Psoas muscle (tissue), 8 donors: ENCODE measurements around the gene CNTNAP2. TPM values are rescaled to one million over a fixed set of nuclear protein-coding genes. Genes with fewer than 3 reads are reported as not detected.

ENCODE experiments used
- ATAC-seq, 4 donors: fragments of 200-7000 bp; cut with Tn5 transposase; one replicate each; pipeline ENCODE4 v1.9.1; 2020; ENCODE audit warnings: moderate library complexity in 3 of 4, mild to moderate bottlenecking in 2 of 4
- DNase-seq, 2 donors: peaks; one replicate each; pipeline ENCODE4 v3.0.0-alpha.2; 2020
- H3K27ac ChIP-seq: fragments of 200-600 bp; one replicate; pipeline ENCODE4 v1.8.0; 2022
- H3K27me3 ChIP-seq, 3 donors: fragments of 200-600 bp in 1 of 3; one replicate each; pipeline versions ENCODE4 v1.6.1 to v1.8.0; 2013 to 2022; ENCODE audit warnings: low read length in 2 of 3, mild to moderate bottlenecking in 2 of 3, moderate library complexity in 1 of 3; ENCODE audit not compliant: insufficient read depth in 3 of 3
- H3K36me3 ChIP-seq, 2 donors: fragments of 200-600 bp in 1 of 2; one replicate each; pipeline versions ENCODE4 v1.6.1 to v1.8.0; 2013 to 2022; ENCODE audit warnings: low read depth in 1 of 2, mild to moderate bottlenecking in 1 of 2, moderate library complexity in 1 of 2; ENCODE audit not compliant: insufficient read depth in 1 of 2
- H3K4me1 ChIP-seq: fragments of 200-600 bp; one replicate; pipeline ENCODE4 v1.8.0; 2022
- H3K4me3 ChIP-seq: fragments of 200-600 bp; one replicate; pipeline ENCODE4 v1.8.0; 2022; ENCODE audit warnings: mild to moderate bottlenecking
- H3K9me3 ChIP-seq: fragments of 200-600 bp; one replicate; pipeline ENCODE4 v1.8.0; 2022
- WGBS, 3 donors: extraction: QIAGEN DNeasy Blood & Tissue Kit; methylation state at CpG; one replicate each; pipeline versions ENCODE4 v1.1.6 to v1.1.7; 2013; 5-methylcytosine and 5-hydroxymethylcytosine counted together
- intact Hi-C, 2 donors: fragments of 100-400 bp; cut with DNase I; formaldehyde crosslinking; loops; one replicate each; pipeline versions ENCODE4 v1.11.0 to v1.14.2; 2022
- polyA plus RNA-seq, 3 donors: library from polyadenylated mRNA; stranded (reverse); fragments of 200-250 nt; gene quantifications; one replicate each; pipeline ENCODE4 v1.2.3, GENCODE V29; 2013
- total RNA-seq, 4 donors: library from RNA; stranded (reverse); fragmentation: NEBNext Ultra II Directional in 2 of 4; extraction: Animal tissue kit (Norgen Biotek cat#: 25700) in 2 of 4; gene quantifications; one replicate each; pipeline versions ENCODE4 v1.2.1 to v1.2.4, GENCODE V29; 2021 to 2023
- TF ChIP-seq, protein P1 (sequence below): fragments of 200-600 bp; IDR thresholded peaks from one replicate; pipeline ENCODE4 v1.8.0; 2022; ENCODE audit warnings: antibody characterized with exemption
- donor health status: healthy with polysubstance abuse.
- donor health status: DM: no; HTN: no; CAD: no; lungs with moderate emphysema.
- donor health status: Bipolar disorder and iron deficiency.
- donor health status: healthy.
- donor health status: DM: yes; HTN: yes; CAD: no.
- donor health status: DM: no; HTN: no; CAD: no.
- donor health status: DM: no; HTN: no; CAD: no.
- donor health status: DM: yes; HTN: yes; CAD: no.

The CNTNAP2 gene
- total and polyA plus RNA-seq, 7 donors: 0.01 to 0.13 TPM; not detected in 5

DNA sequence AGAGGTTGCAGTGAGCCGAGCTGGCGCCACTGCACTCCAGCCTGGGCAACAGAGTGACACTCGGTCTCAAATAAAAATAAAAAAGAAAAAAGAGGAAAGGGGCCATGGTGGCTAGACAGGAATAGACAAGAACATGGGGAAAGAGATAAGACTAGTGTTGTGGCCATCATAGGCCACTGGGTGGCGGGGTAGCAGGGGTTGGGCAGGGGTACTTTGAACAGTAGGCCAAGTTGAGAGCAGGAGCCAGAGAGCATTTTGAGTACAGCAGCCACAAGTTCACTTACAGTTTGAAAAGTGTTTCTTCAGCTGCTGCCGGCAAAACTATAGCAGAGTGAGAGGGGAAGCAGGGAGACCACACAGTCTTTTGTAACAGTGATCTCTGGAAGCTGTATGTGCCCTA is 656.0 kb downstream of the CNTNAP2 start:
- H3K27me3 ChIP-seq: no peaks in the 10 kb centered on the region
- TF ChIP-seq, protein P1, sequence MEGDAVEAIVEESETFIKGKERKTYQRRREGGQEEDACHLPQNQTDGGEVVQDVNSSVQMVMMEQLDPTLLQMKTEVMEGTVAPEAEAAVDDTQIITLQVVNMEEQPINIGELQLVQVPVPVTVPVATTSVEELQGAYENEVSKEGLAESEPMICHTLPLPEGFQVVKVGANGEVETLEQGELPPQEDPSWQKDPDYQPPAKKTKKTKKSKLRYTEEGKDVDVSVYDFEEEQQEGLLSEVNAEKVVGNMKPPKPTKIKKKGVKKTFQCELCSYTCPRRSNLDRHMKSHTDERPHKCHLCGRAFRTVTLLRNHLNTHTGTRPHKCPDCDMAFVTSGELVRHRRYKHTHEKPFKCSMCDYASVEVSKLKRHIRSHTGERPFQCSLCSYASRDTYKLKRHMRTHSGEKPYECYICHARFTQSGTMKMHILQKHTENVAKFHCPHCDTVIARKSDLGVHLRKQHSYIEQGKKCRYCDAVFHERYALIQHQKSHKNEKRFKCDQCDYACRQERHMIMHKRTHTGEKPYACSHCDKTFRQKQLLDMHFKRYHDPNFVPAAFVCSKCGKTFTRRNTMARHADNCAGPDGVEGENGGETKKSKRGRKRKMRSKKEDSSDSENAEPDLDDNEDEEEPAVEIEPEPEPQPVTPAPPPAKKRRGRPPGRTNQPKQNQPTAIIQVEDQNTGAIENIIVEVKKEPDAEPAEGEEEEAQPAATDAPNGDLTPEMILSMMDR: no peak
- intact Hi-C loops: no loop called here
- no peaks in the 10 kb centered on the region for H3K4me1 ChIP-seq
- H3K36me3 ChIP-seq: no peaks in the 10 kb centered on the region
- no peak overlapping the region for H3K27ac ChIP-seq
- DNase-seq (no peak), ATAC-seq (no peak)
- no peak overlapping the region for H3K4me3 ChIP-seq
- H3K9me3 ChIP-seq: no peaks in the 10 kb centered on the region
- 76 to 78% (median 77%) methylated on average over 5 of the region's 5 CpGs for WGBS, 3 donors

DNA sequence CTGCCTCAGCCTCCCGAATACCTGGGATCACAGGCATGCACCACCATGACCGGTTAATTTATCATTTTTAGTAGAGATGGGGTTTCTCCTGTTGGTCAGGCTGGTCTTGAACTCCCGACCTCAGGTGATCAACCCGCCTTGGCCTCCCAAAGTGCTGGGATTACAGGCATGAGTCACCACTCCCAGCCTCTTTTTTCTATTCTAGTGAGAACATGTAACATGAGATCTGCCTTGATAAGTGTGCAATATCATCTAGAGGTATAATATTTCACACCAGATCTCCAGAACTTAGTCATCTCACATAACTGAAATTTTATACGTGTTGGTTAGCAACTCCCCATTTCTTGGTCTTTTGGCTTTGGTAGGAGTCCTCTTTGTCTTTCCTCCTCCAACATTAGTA is 656.9 kb downstream of the CNTNAP2 start:
- no peak for DNase-seq
- H3K4me3 ChIP-seq: no peak overlapping the region
- H3K9me3 ChIP-seq: no peaks in the 10 kb centered on the region
- intact Hi-C loops: no loop called here
- TF ChIP-seq, protein P1: no peak
- no peaks in the 10 kb centered on the region for H3K27me3 ChIP-seq
- WGBS, 3 donors: 70 to 72% (median 71%) methylated on average over 5 of the region's 5 CpGs
- H3K4me1 ChIP-seq: no peaks in the 10 kb centered on the region
- H3K27ac ChIP-seq: no peak overlapping the region
- H3K36me3 ChIP-seq: no peaks in the 10 kb centered on the region
- ATAC-seq: no peak

DNA sequence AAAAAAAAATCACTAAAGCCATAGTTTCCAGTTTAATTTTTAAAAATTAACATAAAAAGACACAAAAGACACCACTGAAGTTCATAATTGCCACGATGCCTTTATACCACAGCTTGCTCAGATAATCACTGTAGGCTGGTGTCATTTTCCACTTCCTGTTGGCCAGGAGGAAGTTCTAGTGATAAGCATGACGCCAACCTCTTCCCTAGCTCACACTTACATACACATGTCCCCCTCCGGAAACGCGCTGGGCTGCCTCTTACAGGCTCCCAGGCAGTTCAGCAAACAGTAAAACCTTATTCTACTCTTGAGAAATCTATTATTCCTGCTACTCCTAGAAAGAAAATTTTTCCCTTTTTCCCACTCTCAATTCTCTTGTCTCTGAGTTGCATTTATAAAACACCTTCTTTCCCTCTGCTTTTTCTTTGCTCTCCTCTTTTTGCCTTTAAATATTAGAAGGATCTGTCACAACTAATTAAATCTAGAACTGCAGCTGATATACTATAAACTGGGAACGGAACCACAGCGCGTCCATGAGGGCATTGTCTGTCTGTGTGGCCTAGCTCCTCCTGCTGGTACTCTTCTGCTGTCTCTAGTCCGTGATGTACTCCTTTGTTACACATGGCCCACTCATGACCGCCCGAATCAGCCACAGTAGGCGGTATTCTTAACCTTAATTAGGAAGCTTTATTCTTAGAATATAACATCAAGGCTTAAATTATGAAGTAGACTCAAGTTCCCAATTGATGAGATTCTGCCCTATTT is 664.9 kb downstream of the CNTNAP2 start:
- no peak for DNase-seq

DNA sequence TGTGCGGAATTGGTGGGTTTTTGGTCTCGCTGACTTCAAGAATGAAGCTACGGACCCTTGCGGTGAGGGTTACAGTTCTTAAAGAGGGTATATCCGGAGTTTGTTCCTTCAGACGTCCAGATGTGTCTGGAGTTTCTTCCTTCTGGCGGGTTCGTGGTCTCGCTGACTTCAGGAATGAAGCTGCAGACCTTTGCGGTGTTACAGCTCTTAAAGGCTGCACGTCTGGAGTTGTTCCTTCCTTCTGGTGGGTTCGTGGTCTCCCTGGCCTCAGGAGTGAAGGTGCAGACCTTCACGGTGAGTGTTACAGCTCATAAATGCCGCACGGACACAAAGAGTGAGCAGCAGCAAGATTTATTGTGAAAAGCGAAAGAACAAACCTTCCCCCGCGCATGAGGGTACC is 670.7 kb downstream of the CNTNAP2 start:
- H3K4me1 ChIP-seq: no peaks in the 10 kb centered on the region
- no peaks in the 10 kb centered on the region for H3K36me3 ChIP-seq
- no peak overlapping the region for H3K27ac ChIP-seq
- DNase-seq (no peak), ATAC-seq (no peak)
- whole genome bisulfite sequencing, 3 donors: 86 to 89% (median 87%) methylated on average over 18 of the region's 18 CpGs
- TF ChIP-seq, protein P1: no peak
- intact Hi-C loops: no loop called here
- H3K9me3 ChIP-seq: no peaks in the 10 kb centered on the region
- H3K4me3 ChIP-seq: no peak overlapping the region
- no peaks in the 10 kb centered on the region for H3K27me3 ChIP-seq

More for the DNA sequence above, 664.9 kb downstream of the CNTNAP2 start:
- Histone ChIP-seq H3K27ac (no peak overlapping the region), H3K9me3 (no peaks in the 10 kb centered on the region), H3K4me1 (no peaks in the 10 kb centered on the region), H3K36me3 (no peaks in the 10 kb centered on the region), H3K27me3 (no peaks in the 10 kb centered on the region), H3K4me3 (no peak overlapping the region)
- ATAC-seq: no peak
- WGBS, 3 donors: 85 to 88% (median 86%) methylated on average over 12 of the region's 12 CpGs
- intact Hi-C loops: no loop called here
- TF ChIP-seq, protein P1: no peak

DNA sequence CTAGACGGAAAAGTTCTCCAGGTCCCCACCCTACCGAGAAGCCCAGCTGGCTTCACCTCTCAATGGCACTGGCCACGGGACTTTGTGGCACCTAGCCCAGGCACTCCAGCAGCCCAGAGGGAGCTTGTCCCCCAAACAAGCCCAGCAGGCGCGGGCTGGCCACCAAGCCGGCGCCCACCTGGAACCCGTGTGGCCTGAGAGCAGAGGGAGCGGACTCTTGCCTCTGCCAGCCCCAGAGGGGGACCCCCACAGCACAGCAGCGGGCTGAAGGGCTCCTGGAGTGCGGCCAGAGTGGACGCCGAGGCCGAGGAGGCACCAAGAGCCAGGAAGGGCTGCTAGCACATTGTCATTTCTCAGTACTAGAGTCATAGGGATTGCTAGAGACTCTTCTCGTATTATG is 671.4 kb downstream of the CNTNAP2 start:
- WGBS, 3 donors: 89 to 93% (median 90%) methylated on average over 15 of the region's 15 CpGs
- no peak overlapping the region for H3K27ac ChIP-seq
- H3K36me3 ChIP-seq: no peaks in the 10 kb centered on the region
- H3K9me3 ChIP-seq: no peaks in the 10 kb centered on the region
- no peaks in the 10 kb centered on the region for H3K4me1 ChIP-seq
- intact Hi-C loops: no loop called here
- H3K4me3 ChIP-seq: no peak overlapping the region
- TF ChIP-seq, protein P1: no peak
- no peak for ATAC-seq
- no peak for DNase-seq
- no peaks in the 10 kb centered on the region for H3K27me3 ChIP-seq
